OCI-LY3 (cell line): ENCODE measurements around the gene KCNQ1.

Experiments used
- H2AFZ ChIP-seq: fragments of 200-600, 300-600 bp; shearing (Covaris generic); 2 replicates; pipeline ENCODE4 v1.6.0; 2014; ENCODE audit warnings: antibody characterized with exemption, low read depth, low read length
- H3K27ac ChIP-seq: fragments of 200-600, 300-600 bp; sonication (generic); 2 replicates; pipeline ENCODE4 v1.5.1; 2014; ENCODE audit warnings: mild to moderate bottlenecking, low read length, moderate library complexity, mixed read lengths
- H3K27me3 ChIP-seq: fragments of 200-600, 300-600 bp; sonication (generic); 2 replicates; pipeline ENCODE4 v1.6.1; 2014; ENCODE audit warnings: low read depth, low read length, mixed read lengths
- H3K36me3 ChIP-seq: fragments of 200-600, 300-600 bp; sonication (generic); replicated peaks from 2 replicates; pipeline ENCODE3; 2014; ENCODE audit warnings: low read depth, low read length, mixed read lengths
- H3K4me1 ChIP-seq: fragments of 300-600, 200-600 bp; sonication (generic); 2 replicates; pipeline ENCODE4 v1.6.1; 2014; ENCODE audit warnings: low read length, mixed read lengths
- H3K4me2 ChIP-seq: fragments of 200-600, 300-600 bp; sonication (generic); 2 replicates; pipeline ENCODE4 v1.6.1; 2014; ENCODE audit warnings: low read length, mixed read lengths
- H3K4me3 ChIP-seq: fragments of 300-600, 200-600 bp; sonication (generic); 2 replicates; pipeline ENCODE4 v1.5.1; 2014; ENCODE audit warnings: antibody characterized with exemption, mild to moderate bottlenecking, low read length, moderate library complexity
- H3K79me2 ChIP-seq: fragments of 300-600, 200-600 bp; shearing (Covaris generic); 2 replicates; pipeline ENCODE4 v1.6.1; 2014; ENCODE audit warnings: mild to moderate bottlenecking, low read length, mixed read lengths
- H3K9ac ChIP-seq: fragments of 300-600, 200-600 bp; shearing (Covaris generic); 2 replicates; pipeline ENCODE4 v1.6.0; 2014; ENCODE audit warnings: mild to moderate bottlenecking, low read length, moderate library complexity
- H3K9me3 ChIP-seq: fragments of 200-600, 300-600 bp; shearing (Covaris generic); 2 replicates; pipeline ENCODE4 v1.6.1; 2014; ENCODE audit warnings: low read length, mixed read lengths; ENCODE audit not compliant: insufficient read depth
- H4K20me1 ChIP-seq: fragments of 200-600, 300-600 bp; sonication (generic); 2 replicates; pipeline ENCODE4 v1.6.1; 2016; ENCODE audit warnings: low read length, mixed read lengths; ENCODE audit not compliant: insufficient read depth
- CTCF ChIP-seq: fragments of 200-600, 300-600 bp; sonication (generic); IDR thresholded peaks from 2 replicates; pipeline ENCODE4 v1.5.1; 2014; ENCODE audit warnings: antibody characterized with exemption, low read length, low read depth
- EZH2phosphoT487 ChIP-seq: fragments of 200-600 bp; shearing (Covaris generic); IDR thresholded peaks from 2 replicates; pipeline ENCODE4 v1.6.1; 2018; ENCODE audit warnings: antibody characterized with exemption, mixed run types, low read depth

KCNQ1 gene

GRCh38 chr11:2696455-2696854 is 251.6 kb downstream of the KCNQ1 start:
- Histone ChIP-seq H4K20me1 (peaks cover 73% of the 10 kb centered on the region), H3K79me2 (peaks cover 82% of the 10 kb centered on the region), H3K27me3 (no peaks in the 10 kb centered on the region), H3K4me2 (no peak overlapping the region), H2AFZ (no peak overlapping the region), H3K4me1 (peaks cover 21% of the 10 kb centered on the region), H3K9ac (no peak overlapping the region), H3K4me3 (no peak overlapping the region), H3K27ac (no peak overlapping the region), H3K36me3 (no peaks in the 10 kb centered on the region), H3K9me3 (no peaks in the 10 kb centered on the region)
- no peak for TF ChIP-seq EZH2phosphoT487
- TF ChIP-seq CTCF, result no peak

- peaks cover 68% of the 10 kb centered on the region for H3K79me2 ChIP-seq
- H3K4me3 ChIP-seq, result peak overlapping the region; percentile 98
- no peak overlapping the region for H3K9ac ChIP-seq
Measured at GRCh38 chr11:2697866-2698265, 253.1 kb downstream of the KCNQ1 start.

GRCh38 chr11:2698386-2699184 is 253.8 kb downstream of the KCNQ1 start:
- Histone ChIP-seq H3K36me3 (no peaks in the 10 kb centered on the region), H3K9ac (peak overlapping the region; percentile 86), H3K4me1 (peaks cover 24% of the 10 kb centered on the region), H3K79me2 (peaks cover 61% of the 10 kb centered on the region), H3K4me2 (peak overlapping the region; percentile 72), H4K20me1 (peaks cover 52% of the 10 kb centered on the region), H3K27ac (no peak overlapping the region), H3K27me3 (no peaks in the 10 kb centered on the region), H3K9me3 (no peaks in the 10 kb centered on the region), H3K4me3 (peak overlapping the region; percentile 98), H2AFZ (no peak overlapping the region)
- TF ChIP-seq CTCF (peak; percentile 18), EZH2phosphoT487 (no peak)

More at GRCh38 chr11:2697866-2698265, 253.1 kb downstream of the KCNQ1 start:
- Histone ChIP-seq H3K4me2 (peak overlapping the region; percentile 72), H3K4me1 (peaks cover 21% of the 10 kb centered on the region), H3K36me3 (no peaks in the 10 kb centered on the region), H3K27me3 (no peaks in the 10 kb centered on the region), H4K20me1 (peaks cover 59% of the 10 kb centered on the region), H3K9me3 (no peaks in the 10 kb centered on the region), H2AFZ (no peak overlapping the region), H3K27ac (no peak overlapping the region)
- TF ChIP-seq EZH2phosphoT487 (no peak), CTCF (no peak)

- Histone ChIP-seq H3K4me2 (peak overlapping the region; percentile 72), H3K27ac (0 out of 2 replicates have a peak overlapping the region, but pooled peaks have one; percentile 42), H3K9me3 (no peaks in the 10 kb centered on the region), H3K36me3 (no peaks in the 10 kb centered on the region), H3K4me3 (peak overlapping the region; percentile 98), H4K20me1 (peaks cover 46% of the 10 kb centered on the region), H3K79me2 (peaks cover 55% of the 10 kb centered on the region), H3K4me1 (peaks cover 25% of the 10 kb centered on the region), H3K9ac (peak overlapping the region; percentile 86), H3K27me3 (no peaks in the 10 kb centered on the region), H2AFZ (no peak overlapping the region)
- TF ChIP-seq CTCF (no peak), EZH2phosphoT487 (no peak)
Measured at GRCh38 chr11:2699185-2699530, 254.3 kb downstream of the KCNQ1 start.
